ENCODE measurements around the gene KLHDC4. TPM values are rescaled to one million over a fixed set of nuclear protein-coding genes. Genes with fewer than 3 reads are reported as not detected.

KLHDC4 gene
- total and polyA plus RNA-seq, 10 of the 15 experiments (the other 5 are each of a cell fraction or from before 2014, with no cell fraction given): 0.80 to 62.1 (median 32.8) TPM

GRCh38 chr16:87734644-87735043 is 31.1 kb downstream of the KLHDC4 start:
- peaks cover 10 to 13% of the 10 kb centered on the region in 2 experiments for H3K36me3 ChIP-seq (ENCODE audit: control insufficient read depth in 2 of 2, insufficient read depth in 2 of 2, low read length in 1 of 2)
- H4K20me1 ChIP-seq (ENCODE audit: control insufficient read depth, insufficient read depth): no peaks in the 10 kb centered on the region
- no peak for FAIRE-seq
- no TSS peak for BruUV-seq (replicated peaks)
- H3K4me1 ChIP-seq (ENCODE audit: control insufficient read depth, insufficient read depth, low read length): no peaks in the 10 kb centered on the region
- H3K79me2 ChIP-seq (ENCODE audit: control insufficient read depth, insufficient read depth, low read length): no peaks in the 10 kb centered on the region; the same call in 1 of the 2 replicates
- no peak overlapping the region for H3K27ac ChIP-seq (ENCODE audit: control insufficient read depth, insufficient read depth)
- WGBS (ENCODE audit: insufficient coverage, insufficient replicate concordance, low lambda C conversion rate, missing lambda C conversion rate): 99% methylated on average over 7 of the region's 14 CpGs
- no peak overlapping the region for H3K4me2 ChIP-seq (ENCODE audit: control insufficient read depth, insufficient read depth)
- no peak for DNase-seq (ENCODE audit: low read depth, low spot score)
- intact Hi-C loops (cut with micrococcal nuclease; ENCODE audit: unreplicated experiment): no loop called here
- no peaks in the 10 kb centered on the region for H3K9me3 ChIP-seq (replicated peaks; ENCODE audit: control insufficient read depth, insufficient read depth, low read length)
- no peak for ATAC-seq
- no peak overlapping the region for H2AFZ ChIP-seq (ENCODE audit: control insufficient read depth, low read depth, low read length)
- ChIA-PET RAD21 (ENCODE audit: unreplicated experiment) (no interaction called here), SMC1A (ENCODE audit: uncharacterized antibody, unreplicated experiment) (no interaction called here), CTCF (interaction anchor here (0.6 to 0.8 kb wide), 2 partner anchors 16 to 346 kb away, joined by 3 read pairs; no protein-coding TSS in a partner anchor), POLR2A (no interaction called here)
- H3K4me3 ChIP-seq: no peak overlapping the region
- H3K27me3 ChIP-seq (replicated peaks in 1 of 2; ENCODE audit: control insufficient read depth in 2 of 2, insufficient read depth in 2 of 2, low read length in 1 of 2): no peaks in the 10 kb centered on the region
- H3K9ac ChIP-seq (ENCODE audit: control insufficient read depth, insufficient read depth, low read length): no peak overlapping the region
- in situ Hi-C loops (cut with MboI): no loop called here
- no peak for TF ChIP-seq ZNF217 (IDR thresholded peaks at IDR 0.05)
- TF ChIP-seq RAD51 (IDR thresholded peaks at IDR 0.05): no peak
- TF ChIP-seq STAT1 (conservative IDR thresholded peaks at IDR 0.05): no peak
- no peak for TF ChIP-seq ATF2 (IDR thresholded peaks at IDR 0.05; ENCODE audit: low read length)
- no peak for TF ChIP-seq USF2 (IDR thresholded peaks at IDR 0.05; ENCODE audit: borderline replicate concordance, low read depth, low read length)

GRCh38 chr16:87733190-87733589 is 32.6 kb downstream of the KLHDC4 start:
- BruUV-seq (replicated peaks): no TSS peak
- Histone ChIP-seq H3K27me3 (replicated peaks in 1 of 2; ENCODE audit: control insufficient read depth in 2 of 2, insufficient read depth in 2 of 2, low read length in 1 of 2) (no peaks in the 10 kb centered on the region), H2AFZ (ENCODE audit: control insufficient read depth, low read depth, low read length) (no peak overlapping the region), H3K9me3 (replicated peaks; ENCODE audit: control insufficient read depth, insufficient read depth, low read length) (no peaks in the 10 kb centered on the region), H3K4me3 (no peak overlapping the region), H3K4me1 (ENCODE audit: control insufficient read depth, insufficient read depth, low read length) (no peaks in the 10 kb centered on the region), H3K4me2 (ENCODE audit: control insufficient read depth, insufficient read depth) (no peak overlapping the region), H3K79me2 (ENCODE audit: control insufficient read depth, insufficient read depth, low read length) (no peaks in the 10 kb centered on the region; the same call in 1 of the 2 replicates), H4K20me1 (ENCODE audit: control insufficient read depth, insufficient read depth) (no peaks in the 10 kb centered on the region), H3K27ac (ENCODE audit: control insufficient read depth, insufficient read depth) (no peak overlapping the region), H3K9ac (ENCODE audit: control insufficient read depth, insufficient read depth, low read length) (no peak overlapping the region), H3K36me3 (ENCODE audit: control insufficient read depth in 2 of 2, insufficient read depth in 2 of 2, low read length in 1 of 2) (peaks cover 13 to 18% of the 10 kb centered on the region in 2 experiments)
- ChIA-PET SMC1A (ENCODE audit: uncharacterized antibody, unreplicated experiment) (interaction anchor here (0.7 kb wide), 1 partner anchor 17 kb away, joined by 4 read pairs; no protein-coding TSS in a partner anchor), CTCF (no interaction called here), RAD21 (ENCODE audit: unreplicated experiment) (no interaction called here), POLR2A (no interaction called here)
- DNase-seq (ENCODE audit: low read depth, low spot score): no peak
- no peak for TF ChIP-seq PAX8 (IDR thresholded peaks at IDR 0.05)
- TF ChIP-seq IRF4 (IDR thresholded peaks at IDR 0.05; ENCODE audit: low read depth, low read length): no peak
- no peak for TF ChIP-seq TCF12 (IDR thresholded peaks at IDR 0.05; ENCODE audit: low read depth, low read length)
- TF ChIP-seq NR2C1 (IDR thresholded peaks at IDR 0.05): no peak
- TF ChIP-seq RB1 (IDR thresholded peaks at IDR 0.05; ENCODE audit: borderline replicate concordance): no peak
- no peak for TF ChIP-seq SUZ12 (IDR thresholded peaks at IDR 0.05; ENCODE audit: unreplicated experiment)
- TF ChIP-seq NR2C2 (IDR thresholded peaks at IDR 0.05; ENCODE audit: borderline replicate concordance, control insufficient read depth, insufficient read length, low read depth): no peak
- TF ChIP-seq CBX5 (IDR thresholded peaks at IDR 0.05; ENCODE audit: low read depth): no peak
- TF ChIP-seq EP300 (IDR thresholded peaks at IDR 0.05; ENCODE audit: borderline replicate concordance in 1 of 2, control insufficient read depth in 1 of 2, low read depth in 2 of 2, low read length in 2 of 2): no peak
- no peak for TF ChIP-seq SRF (IDR thresholded peaks at IDR 0.05; ENCODE audit: low read depth in 2 of 2, low read length in 2 of 2)
- TF ChIP-seq ZZZ3 (IDR thresholded peaks at IDR 0.05; ENCODE audit: control insufficient read depth, insufficient read length, low read depth): no peak
- TF ChIP-seq NFIC (IDR thresholded peaks at IDR 0.05; ENCODE audit: low read depth, low read length): no peak
- TF ChIP-seq ZNF217 (IDR thresholded peaks at IDR 0.05): no peak
- TF ChIP-seq BMI1 (IDR thresholded peaks at IDR 0.05; ENCODE audit: borderline replicate concordance): no peak
- in situ Hi-C loops (cut with MboI) (no loop called here), intact Hi-C loops (cut with micrococcal nuclease; ENCODE audit: unreplicated experiment) (no loop called here)
- ATAC-seq: no peak
- WGBS (ENCODE audit: insufficient coverage, insufficient replicate concordance, low lambda C conversion rate, missing lambda C conversion rate): 88% methylated on average over 11 of the region's 11 CpGs
- FAIRE-seq: no peak

Measured in GM12878 (cell line).